SK-N-SH (cell line): Measurements from ENCODE around the gene PLTP. TPM values are rescaled to one million over a fixed set of nuclear protein-coding genes. Genes with fewer than 3 reads are reported as not detected.

Experiments
- CTCF ChIA-PET: fragments of 300-600, 350-600 bp; formaldehyde crosslinking; extraction: SDS; loops from one replicate; lab custom pipeline; 2021; lab: Yijun Ruan, JAX
- POLR2A ChIA-PET: fragments of 350-600 bp; sonication (Branson Sonifier 250); formaldehyde crosslinking; extraction: SDS; loops from one replicate; lab custom pipeline; 2020; ENCODE audit warnings: antibody characterized with exemption, inconsistent platforms; lab: Yijun Ruan, JAX
- DNase-seq: peaks from one replicate; pipeline ENCODE4 v3.0.0; 2012
- H2AFZ ChIP-seq: fragments of 200-600 bp; sonication (generic); 2 replicates; pipeline ENCODE4 v1.8.1; 2016; ENCODE audit warnings: antibody characterized with exemption, mild to moderate bottlenecking, low read depth
- H3F3A ChIP-seq: fragments of 200-600 bp; sonication (generic); replicated peaks from 2 replicates; pipeline ENCODE3; 2016; ENCODE audit warnings: antibody characterized with exemption, mild to moderate bottlenecking; ENCODE audit not compliant: insufficient read depth
- H3K27ac ChIP-seq, 2 experiments: fragments of 200-500 bp in 1 of 2; fragments of 200-600 bp in 1 of 2; sonication (Bioruptor generic) in 1 of 2; sonication (generic), shearing (Covaris generic) in 1 of 2; 2 replicates each; pipeline versions ENCODE4 v1.5.1 to v1.6.1; 2014 to 2016; ENCODE audit warnings: low read depth in 2 of 2, inconsistent platforms in 1 of 2, low read length in 1 of 2, mild to moderate bottlenecking in 1 of 2, mixed read lengths in 1 of 2
- H3K27me3 ChIP-seq: fragments of 200-600 bp; sonication (generic), shearing (Covaris generic); 2 replicates; pipeline ENCODE4 v1.6.1; 2016; ENCODE audit warnings: mixed run types; ENCODE audit not compliant: insufficient read depth
- H3K36me3 ChIP-seq, 2 experiments: fragments of 200-500 bp in 1 of 2; fragments of 200-600 bp in 1 of 2; sonication (Bioruptor generic) in 1 of 2; sonication (generic) in 1 of 2; replicated peaks in 1 of 2; 2 replicates each; pipeline versions ENCODE3 to v1.5.1; 2014 to 2016; ENCODE audit warnings: low read length in 1 of 2, mild to moderate bottlenecking in 1 of 2; ENCODE audit not compliant: insufficient read depth in 2 of 2, control insufficient read depth in 1 of 2
- H3K4me1 ChIP-seq, 2 experiments: fragments of 200-500 bp in 1 of 2; fragments of 200-600 bp in 1 of 2; sonication (Bioruptor generic) in 1 of 2; sonication (generic), shearing (Covaris generic) in 1 of 2; 2 replicates each; pipeline versions ENCODE4 v1.5.1 to v1.6.1; 2014 to 2016; ENCODE audit warnings: low read depth in 1 of 2, low read length in 1 of 2, mixed run types in 1 of 2; ENCODE audit not compliant: insufficient read depth in 2 of 2, control insufficient read depth in 1 of 2
- H3K4me2 ChIP-seq: fragments of 200-600 bp; sonication (generic), shearing (Covaris generic); 2 replicates; pipeline ENCODE4 v1.6.1; 2017; ENCODE audit warnings: mixed run types
- H3K4me3 ChIP-seq, 2 experiments: fragments of 200-500 bp in 1 of 2; fragments of 200-600 bp in 1 of 2; sonication (Bioruptor generic) in 1 of 2; sonication (generic), shearing (Covaris generic) in 1 of 2; 2 replicates each; pipeline versions ENCODE4 v1.5.1 to v1.8.1; 2014 to 2016; ENCODE audit warnings: low read depth in 2 of 2, inconsistent platforms in 1 of 2, low read length in 1 of 2, mild to moderate bottlenecking in 1 of 2, mixed read lengths in 1 of 2, moderate library complexity in 1 of 2
- H3K79me2 ChIP-seq: fragments of 200-600 bp; sonication (generic); 2 replicates; pipeline ENCODE4 v1.8.1; 2017; ENCODE audit warnings: mild to moderate bottlenecking; ENCODE audit not compliant: insufficient read depth
- H3K9ac ChIP-seq: fragments of 200-600 bp; sonication (generic); 2 replicates; pipeline ENCODE4 v1.6.1; 2017; ENCODE audit warnings: mixed run types
- H3K9me2 ChIP-seq: fragments of 200-600 bp; sonication (generic); 2 replicates; pipeline ENCODE4 v1.6.1; 2017; ENCODE audit warnings: mixed run types
- H3K9me3 ChIP-seq: fragments of 200-600 bp; sonication (generic); 2 replicates; pipeline ENCODE4 v1.6.1; 2017; ENCODE audit warnings: mixed run types, mild to moderate bottlenecking, moderate library complexity
- H4K20me1 ChIP-seq: fragments of 200-600 bp; sonication (generic); 2 replicates; pipeline ENCODE4 v1.6.1; 2017; ENCODE audit warnings: mild to moderate bottlenecking, mixed run types; ENCODE audit not compliant: insufficient read depth
- ELF1 ChIP-seq: IDR thresholded peaks from 2 replicates; pipeline ENCODE4 v1.4.0; 2012
- EP300 ChIP-seq, 2 experiments: IDR thresholded peaks; 2 replicates each; pipeline versions ENCODE4 v1.4.0 to v1.6.1; 2012; ENCODE audit warnings: borderline replicate concordance in 1 of 2, low read depth in 1 of 2, low read length in 1 of 2
- FOXM1 ChIP-seq: IDR thresholded peaks from 2 replicates; pipeline ENCODE4 v1.4.0; 2012; ENCODE audit warnings: low read depth, mild to moderate bottlenecking
- GABPA ChIP-seq: IDR thresholded peaks from 2 replicates; pipeline ENCODE4 v1.4.0; 2012; ENCODE audit warnings: low read depth, mild to moderate bottlenecking
- IRF3 ChIP-seq: fragments of 150-350 bp; IDR thresholded peaks from 2 replicates; pipeline ENCODE4 v1.6.1; 2016; ENCODE audit warnings: mild to moderate bottlenecking, low read depth, low read length
- JUND ChIP-seq: IDR thresholded peaks from 2 replicates; pipeline ENCODE4 v1.4.0; 2012
- MEF2A ChIP-seq: IDR thresholded peaks from 2 replicates; pipeline ENCODE4 v1.4.0; 2012; ENCODE audit warnings: low read depth, borderline replicate concordance
- MXI1 ChIP-seq: IDR thresholded peaks from 2 replicates; pipeline ENCODE4 v1.6.1; 2012; ENCODE audit warnings: mild to moderate bottlenecking, low read depth, low read length, improper control_type of control experiment
- NFIC ChIP-seq: IDR thresholded peaks from 2 replicates; pipeline ENCODE4 v1.4.0; 2012; ENCODE audit warnings: borderline replicate concordance
- PBX3 ChIP-seq: IDR thresholded peaks from 2 replicates; pipeline ENCODE4; 2012
- POLR2AphosphoS5 ChIP-seq: IDR thresholded peaks from 2 replicates; pipeline ENCODE4 v1.6.1; 2012; ENCODE audit warnings: low read depth, low read length
- RAD21 ChIP-seq: IDR thresholded peaks from 2 replicates; pipeline ENCODE4 v1.6.1; 2012; ENCODE audit warnings: mild to moderate bottlenecking, low read length
- RCOR1 ChIP-seq: fragments of 150-350 bp; IDR thresholded peaks from 2 replicates; pipeline ENCODE4 v1.6.1; 2017; ENCODE audit warnings: antibody characterized with exemption, low read length
- RFX5 ChIP-seq: IDR thresholded peaks from 2 replicates; pipeline ENCODE4 v1.6.1; 2012; ENCODE audit warnings: mild to moderate bottlenecking, improper control_type of control experiment, low read length
- TAF1 ChIP-seq: IDR thresholded peaks from 2 replicates; pipeline ENCODE4 v1.6.1; 2012; ENCODE audit warnings: low read depth, mild to moderate bottlenecking, low read length, moderate library complexity, borderline replicate concordance
- TCF12 ChIP-seq: IDR thresholded peaks from 2 replicates; pipeline ENCODE4 v1.4.0; 2012
- TEAD4 ChIP-seq: IDR thresholded peaks from 2 replicates; pipeline ENCODE4 v1.4.0; 2012; ENCODE audit warnings: mild to moderate bottlenecking, borderline replicate concordance; ENCODE audit not compliant: insufficient read depth
- YY1 ChIP-seq: IDR thresholded peaks from 2 replicates; pipeline ENCODE4 v1.4.0; 2012; ENCODE audit warnings: low read depth, mild to moderate bottlenecking
- WGBS: methylation state at CpG from one replicate; pipeline ENCODE4 v1.1.6; 2017; ENCODE audit warnings: low lambda C conversion rate; 5-methylcytosine and 5-hydroxymethylcytosine counted together
- polyA plus RNA-seq, 3 experiments: library from polyadenylated mRNA; depleted of rRNA; stranded (reverse); fragments of >200 nt; gene quantifications; 2 replicates each; pipeline ENCODE4 v1.2.3, GENCODE V29; 2012
- TF ChIP-seq, protein P1 (sequence below): IDR thresholded peaks from 2 replicates; pipeline ENCODE4 v1.4.0; 2012; ENCODE audit warnings: low read depth, borderline replicate concordance
- TF ChIP-seq, protein P2 (sequence below): fragments of 200-600 bp; sonication (generic); IDR thresholded peaks from 2 replicates; pipeline ENCODE4 v1.6.1; 2017; ENCODE audit warnings: antibody characterized with exemption, mild to moderate bottlenecking, moderate library complexity

Gene PLTP
- polyA plus RNA-seq, 1 of the 3 experiments (the other 2 are of a cell fraction), result 154 TPM

- H3K27me3 ChIP-seq, result no peaks in the 10 kb centered on the region
- peaks cover 18% of the 10 kb centered on the region; the same call in 1 of the 2 replicates for H3K79me2 ChIP-seq
- no peaks in the 10 kb centered on the region for H3K9me3 ChIP-seq
- H4K20me1 ChIP-seq, result no peaks in the 10 kb centered on the region
- H3K4me2 ChIP-seq, result no peak overlapping the region
- no peaks in the 10 kb centered on the region for H3K9me2 ChIP-seq
- no peak overlapping the region for H3K27ac ChIP-seq
- ChIA-PET CTCF (interaction anchor here (1.6 kb wide), 2 partner anchors 8 to 18 kb away, joined by 4 to 6 read pairs; no protein-coding TSS in a partner anchor), POLR2A (no interaction called here)
- TF ChIP-seq RCOR1 (no peak), RAD21 (no peak), MEF2A (no peak), TEAD4 (no peak), MXI1 (no peak), TAF1 (no peak), POLR2AphosphoS5 (no peak), YY1 (no peak), FOXM1 (no peak), NFIC (no peak), IRF3 (no peak), PBX3 (no peak), EP300 (IDR thresholded peaks at IDR 0.05; ENCODE audit: borderline replicate concordance in 1 of 2, low read depth in 1 of 2, low read length in 1 of 2) (no peak), JUND (no peak), TCF12 (no peak), GABPA (no peak), ELF1 (no peak), RFX5 (no peak)
- TF ChIP-seq, protein P1, sequence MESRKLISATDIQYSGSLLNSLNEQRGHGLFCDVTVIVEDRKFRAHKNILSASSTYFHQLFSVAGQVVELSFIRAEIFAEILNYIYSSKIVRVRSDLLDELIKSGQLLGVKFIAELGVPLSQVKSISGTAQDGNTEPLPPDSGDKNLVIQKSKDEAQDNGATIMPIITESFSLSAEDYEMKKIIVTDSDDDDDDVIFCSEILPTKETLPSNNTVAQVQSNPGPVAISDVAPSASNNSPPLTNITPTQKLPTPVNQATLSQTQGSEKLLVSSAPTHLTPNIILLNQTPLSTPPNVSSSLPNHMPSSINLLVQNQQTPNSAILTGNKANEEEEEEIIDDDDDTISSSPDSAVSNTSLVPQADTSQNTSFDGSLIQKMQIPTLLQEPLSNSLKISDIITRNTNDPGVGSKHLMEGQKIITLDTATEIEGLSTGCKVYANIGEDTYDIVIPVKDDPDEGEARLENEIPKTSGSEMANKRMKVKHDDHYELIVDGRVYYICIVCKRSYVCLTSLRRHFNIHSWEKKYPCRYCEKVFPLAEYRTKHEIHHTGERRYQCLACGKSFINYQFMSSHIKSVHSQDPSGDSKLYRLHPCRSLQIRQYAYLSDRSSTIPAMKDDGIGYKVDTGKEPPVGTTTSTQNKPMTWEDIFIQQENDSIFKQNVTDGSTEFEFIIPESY, result no peak
- TF ChIP-seq, protein P2, sequence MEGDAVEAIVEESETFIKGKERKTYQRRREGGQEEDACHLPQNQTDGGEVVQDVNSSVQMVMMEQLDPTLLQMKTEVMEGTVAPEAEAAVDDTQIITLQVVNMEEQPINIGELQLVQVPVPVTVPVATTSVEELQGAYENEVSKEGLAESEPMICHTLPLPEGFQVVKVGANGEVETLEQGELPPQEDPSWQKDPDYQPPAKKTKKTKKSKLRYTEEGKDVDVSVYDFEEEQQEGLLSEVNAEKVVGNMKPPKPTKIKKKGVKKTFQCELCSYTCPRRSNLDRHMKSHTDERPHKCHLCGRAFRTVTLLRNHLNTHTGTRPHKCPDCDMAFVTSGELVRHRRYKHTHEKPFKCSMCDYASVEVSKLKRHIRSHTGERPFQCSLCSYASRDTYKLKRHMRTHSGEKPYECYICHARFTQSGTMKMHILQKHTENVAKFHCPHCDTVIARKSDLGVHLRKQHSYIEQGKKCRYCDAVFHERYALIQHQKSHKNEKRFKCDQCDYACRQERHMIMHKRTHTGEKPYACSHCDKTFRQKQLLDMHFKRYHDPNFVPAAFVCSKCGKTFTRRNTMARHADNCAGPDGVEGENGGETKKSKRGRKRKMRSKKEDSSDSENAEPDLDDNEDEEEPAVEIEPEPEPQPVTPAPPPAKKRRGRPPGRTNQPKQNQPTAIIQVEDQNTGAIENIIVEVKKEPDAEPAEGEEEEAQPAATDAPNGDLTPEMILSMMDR, result no peak
- H3K36me3 ChIP-seq, result peaks cover 16 to 27% of the 10 kb centered on the region in 2 experiments
- H3F3A ChIP-seq, result peaks cover 3% of the 10 kb centered on the region
- WGBS, result 89% methylated on average over 1 of the region's 1 CpG
- no peak overlapping the region for H3K4me3 ChIP-seq
- no peak overlapping the region for H3K9ac ChIP-seq
- peaks cover 2 to 6% of the 10 kb centered on the region in 2 experiments; a peak in 2 of 4 replicates for H3K4me1 ChIP-seq
- H2AFZ ChIP-seq, result no peak overlapping the region
- DNase-seq, result no peak
Observed at GRCh38 chr20:45850926-45851325, 61.0 kb downstream of the PLTP start.
